Coronary artery (tissue), 2 donors: Measurements from ENCODE around the gene ZNF786.
"Not testable (repeated sequence)": the region's sequence is repeated elsewhere in the genome, so short reads cannot be mapped to it uniquely, and the experiment has no call there.

Source experiments
- DNase-seq: peaks from one replicate; pipeline ENCODE4 v3.0.0-alpha.2; 2017; ENCODE audit warnings: low spot score
- H3K27ac ChIP-seq, 2 donors: fragments of 200-600 bp; sonication (generic); one replicate each; pipeline ENCODE4 v1.5.1; 2016 to 2019
- H3K4me3 ChIP-seq: fragments of 200-600 bp; sonication (generic); 2 replicates; pipeline ENCODE4 v1.5.1; 2016; ENCODE audit warnings: mild to moderate bottlenecking, moderate library complexity
- TF ChIP-seq, protein P1 (sequence below): fragments of 200-600 bp; sonication (generic); IDR thresholded peaks from one replicate; pipeline ENCODE4 v1.5.1; 2019; ENCODE audit warnings: antibody characterized with exemption

The ZNF786 gene

DNA sequence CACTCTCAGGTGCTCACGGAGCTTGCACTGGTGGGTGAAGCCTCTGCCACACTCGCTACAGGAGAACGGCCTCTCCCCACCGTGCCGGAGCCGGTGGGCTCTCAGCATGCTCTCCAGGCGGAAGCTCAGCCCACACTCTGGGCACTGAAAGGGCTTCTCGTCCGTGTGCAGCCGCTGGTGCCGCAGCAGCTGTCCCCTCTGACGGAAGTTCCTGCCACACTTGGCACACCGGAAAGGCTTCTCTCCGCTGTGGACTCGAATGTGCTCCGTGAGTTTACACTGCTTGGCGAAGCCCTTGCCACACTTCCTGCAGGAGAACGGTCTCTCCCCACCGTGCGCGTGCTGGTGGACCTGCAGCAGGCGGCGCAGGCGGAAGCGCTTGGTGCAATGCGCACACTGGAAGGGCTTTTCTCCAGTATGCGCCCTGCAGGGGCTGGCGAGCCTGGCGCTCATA lies 19.3 kb downstream of the ZNF786 start:
- H3K27ac ChIP-seq = no peak overlapping the region
- no peak for DNase-seq
- H3K4me3 ChIP-seq = no peak overlapping the region
- TF ChIP-seq, protein P1, sequence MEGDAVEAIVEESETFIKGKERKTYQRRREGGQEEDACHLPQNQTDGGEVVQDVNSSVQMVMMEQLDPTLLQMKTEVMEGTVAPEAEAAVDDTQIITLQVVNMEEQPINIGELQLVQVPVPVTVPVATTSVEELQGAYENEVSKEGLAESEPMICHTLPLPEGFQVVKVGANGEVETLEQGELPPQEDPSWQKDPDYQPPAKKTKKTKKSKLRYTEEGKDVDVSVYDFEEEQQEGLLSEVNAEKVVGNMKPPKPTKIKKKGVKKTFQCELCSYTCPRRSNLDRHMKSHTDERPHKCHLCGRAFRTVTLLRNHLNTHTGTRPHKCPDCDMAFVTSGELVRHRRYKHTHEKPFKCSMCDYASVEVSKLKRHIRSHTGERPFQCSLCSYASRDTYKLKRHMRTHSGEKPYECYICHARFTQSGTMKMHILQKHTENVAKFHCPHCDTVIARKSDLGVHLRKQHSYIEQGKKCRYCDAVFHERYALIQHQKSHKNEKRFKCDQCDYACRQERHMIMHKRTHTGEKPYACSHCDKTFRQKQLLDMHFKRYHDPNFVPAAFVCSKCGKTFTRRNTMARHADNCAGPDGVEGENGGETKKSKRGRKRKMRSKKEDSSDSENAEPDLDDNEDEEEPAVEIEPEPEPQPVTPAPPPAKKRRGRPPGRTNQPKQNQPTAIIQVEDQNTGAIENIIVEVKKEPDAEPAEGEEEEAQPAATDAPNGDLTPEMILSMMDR = no peak

GRCh38 chr7:149070372-149071125 lies 20.0 kb downstream of the ZNF786 start:
- H3K27ac ChIP-seq = no peak overlapping the region
- TF ChIP-seq, protein P1 = no peak
- no peak overlapping the region for H3K4me3 ChIP-seq
- DNase-seq = no peak

- TF ChIP-seq, protein P1 = no peak
- H3K27ac ChIP-seq = no peak overlapping the region
- DNase-seq = no peak
- no peak overlapping the region for H3K4me3 ChIP-seq
These were observed 22.6 kb downstream of the ZNF786 start for GRCh38 chr7:149067869-149068268.

GRCh38 chr7:149063476-149063875 lies 27.0 kb downstream of the ZNF786 start:
- no peak for DNase-seq
- Histone ChIP-seq H3K27ac (peak overlapping the region in 1 of 2 donors; percentile 43), H3K4me3 (no peak overlapping the region)
- TF ChIP-seq, protein P1 = no peak

- not testable (repeated sequence) for H3K4me3 ChIP-seq, H3K27ac ChIP-seq, DNase-seq
These were observed 28.2 kb downstream of the ZNF786 start for GRCh38 chr7:149062217-149062899.

DNA sequence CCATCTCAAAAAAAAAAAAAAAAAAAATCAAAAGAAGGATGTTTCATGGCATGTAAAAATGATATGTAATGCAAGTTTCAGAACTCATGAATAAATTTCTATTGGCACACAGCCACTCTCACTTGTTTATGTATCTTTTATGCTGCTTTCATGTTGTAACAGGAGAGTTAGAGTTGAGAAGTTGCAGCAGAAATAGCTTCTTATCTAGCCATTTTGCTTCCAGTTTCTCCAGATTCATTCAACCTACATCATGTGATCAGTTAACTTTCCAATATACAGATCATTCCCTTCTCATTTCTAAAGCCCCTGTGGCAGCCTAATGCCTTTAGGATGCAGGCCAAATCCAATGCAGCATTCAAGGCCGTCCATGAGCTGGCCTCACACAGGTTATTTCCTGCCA lies 30.4 kb downstream of the ZNF786 start:
- no peak for DNase-seq
- no peak overlapping the region for H3K4me3 ChIP-seq
- TF ChIP-seq, protein P1 = no peak
- no peak overlapping the region for H3K27ac ChIP-seq

- Histone ChIP-seq H3K4me3 (no peak overlapping the region), H3K27ac (no peak overlapping the region)
- no peak for DNase-seq
- TF ChIP-seq, protein P1 = no peak
These were observed 36.6 kb downstream of the ZNF786 start for GRCh38 chr7:149053885-149054284.
